ENCODE results near the gene CCDC40. TPM values are rescaled to one million over a fixed set of nuclear protein-coding genes. Genes with fewer than 3 reads are reported as not detected.
"Not testable (repeated sequence)": the region's sequence is repeated elsewhere in the genome, so short reads cannot be mapped to it uniquely, and the experiment has no call there.

Gene CCDC40
- total RNA-seq, 1 donor from 2014 or later: 0.37 TPM

- peak overlapping the region; percentile 79 for H3K4me3 Mint-ChIP-seq
- intact Hi-C loops (cut with micrococcal nuclease): loop anchor here (2.0 to 10.0 kb wide), 4 partner anchors 151 to 261 kb away; partner anchors contain the start of gene CBX8
These were observed 42.8 kb upstream of the CCDC40 start for GRCh38 chr17:79993390-79994227.

GRCh38 chr17:79994228-79994569, 42.2 kb upstream of the CCDC40 start:
- not testable (repeated sequence) for H3K4me3 Mint-ChIP-seq, H3K9me3 Mint-ChIP-seq
- intact Hi-C loops (cut with micrococcal nuclease): loop anchor here (5.0 to 10.0 kb wide), 3 partner anchors 152 to 261 kb away; partner anchors contain the start of gene CBX8

More at GRCh38 chr17:79993390-79994227, 42.8 kb upstream of the CCDC40 start:
- Mint-ChIP-seq H3K36me3 (ENCODE audit: low read depth) (no peaks in the 10 kb centered on the region), H3K4me1 (peaks cover 37% of the 10 kb centered on the region), H3K27me3 (peaks cover 6% of the 10 kb centered on the region), H3K27ac (peak overlapping the region; percentile 69), H3K9me3 (no peaks in the 10 kb centered on the region)
- peak; percentile 81 for DNase-seq

GRCh38 chr17:79994602-79995001, 41.8 kb upstream of the CCDC40 start:
- Mint-ChIP-seq H3K36me3 (ENCODE audit: low read depth) (no peaks in the 10 kb centered on the region), H3K4me1 (peaks cover 38% of the 10 kb centered on the region), H3K27ac (peak overlapping the region; percentile 34), H3K4me3 (no peak overlapping the region), H3K27me3 (peaks cover 6% of the 10 kb centered on the region), H3K9me3 (no peaks in the 10 kb centered on the region)
- intact Hi-C loops (cut with micrococcal nuclease): loop anchor here (5.0 to 10.0 kb wide), 3 partner anchors 152 to 260 kb away; partner anchors contain the start of gene CBX8
- DNase-seq: no peak

More at GRCh38 chr17:79994228-79994569, 42.2 kb upstream of the CCDC40 start:
- H3K4me1 Mint-ChIP-seq: peaks cover 38% of the 10 kb centered on the region
- not testable (repeated sequence) for H3K36me3 Mint-ChIP-seq (ENCODE audit: low read depth); H3K27ac Mint-ChIP-seq; H3K27me3 Mint-ChIP-seq; DNase-seq

- DNase-seq: no peak
- no peaks in the 10 kb centered on the region for H3K36me3 Mint-ChIP-seq (ENCODE audit: low read depth)
- H3K4me3 Mint-ChIP-seq: no peak overlapping the region
- H3K27me3 Mint-ChIP-seq: peaks cover 2% of the 10 kb centered on the region
- H3K9me3 Mint-ChIP-seq: no peaks in the 10 kb centered on the region
- intact Hi-C loops (cut with micrococcal nuclease): loop anchor here (10.0 kb wide), 1 partner anchor 259 kb away; no protein-coding TSS in a partner anchor
- no peak overlapping the region for H3K27ac Mint-ChIP-seq
- H3K4me1 Mint-ChIP-seq: peaks cover 38% of the 10 kb centered on the region
These were observed 40.7 kb upstream of the CCDC40 start for GRCh38 chr17:79995696-79996095.

- H3K4me1 Mint-ChIP-seq: peaks cover 36% of the 10 kb centered on the region
These were observed 40.2 kb upstream of the CCDC40 start for GRCh38 chr17:79996291-79996690.

GRCh38 chr17:79997011-79997660, 39.3 kb upstream of the CCDC40 start:
- H3K27ac Mint-ChIP-seq: peak overlapping the region; percentile 96
- H3K4me1 Mint-ChIP-seq: peaks cover 35% of the 10 kb centered on the region
- H3K9me3 Mint-ChIP-seq: no peaks in the 10 kb centered on the region
- peak; percentile 93 for DNase-seq
- H3K36me3 Mint-ChIP-seq (ENCODE audit: low read depth): no peaks in the 10 kb centered on the region
- H3K27me3 Mint-ChIP-seq: no peaks in the 10 kb centered on the region
- peak overlapping the region; percentile 66 for H3K4me3 Mint-ChIP-seq
- intact Hi-C loops (cut with micrococcal nuclease): loop anchor here (10.0 kb wide), 1 partner anchor 258 kb away; no protein-coding TSS in a partner anchor

More at GRCh38 chr17:79996291-79996690, 40.2 kb upstream of the CCDC40 start:
- intact Hi-C loops (cut with micrococcal nuclease): loop anchor here (10.0 kb wide), 1 partner anchor 259 kb away; no protein-coding TSS in a partner anchor
- DNase-seq: no peak
- Mint-ChIP-seq H3K27me3 (no peaks in the 10 kb centered on the region), H3K9me3 (no peaks in the 10 kb centered on the region), H3K27ac (peak overlapping the region; percentile 96), H3K36me3 (ENCODE audit: low read depth) (no peaks in the 10 kb centered on the region), H3K4me3 (no peak overlapping the region)

- Mint-ChIP-seq H3K9me3 (no peaks in the 10 kb centered on the region), H3K27me3 (no peaks in the 10 kb centered on the region), H3K36me3 (ENCODE audit: low read depth) (no peaks in the 10 kb centered on the region), H3K27ac (no peak overlapping the region), H3K4me1 (peaks cover 22% of the 10 kb centered on the region), H3K4me3 (no peak overlapping the region)
- intact Hi-C loops (cut with micrococcal nuclease): no loop called here
- no peak for DNase-seq
These were observed 36.3 kb upstream of the CCDC40 start for GRCh38 chr17:80000136-80000535.

GRCh38 chr17:80000981-80001775, 35.3 kb upstream of the CCDC40 start:
- H3K9me3 Mint-ChIP-seq: no peaks in the 10 kb centered on the region
- H3K36me3 Mint-ChIP-seq (ENCODE audit: low read depth): no peaks in the 10 kb centered on the region
- no peak for DNase-seq
- H3K4me3 Mint-ChIP-seq: no peak overlapping the region
- H3K27ac Mint-ChIP-seq: no peak overlapping the region
- H3K27me3 Mint-ChIP-seq: no peaks in the 10 kb centered on the region
- H3K4me1 Mint-ChIP-seq: peaks cover 22% of the 10 kb centered on the region
- intact Hi-C loops (cut with micrococcal nuclease): no loop called here

GRCh38 chr17:80002070-80002641, 34.3 kb upstream of the CCDC40 start:
- intact Hi-C loops (cut with micrococcal nuclease): no loop called here
- Mint-ChIP-seq H3K9me3 (no peaks in the 10 kb centered on the region), H3K36me3 (ENCODE audit: low read depth) (no peaks in the 10 kb centered on the region)

GRCh38 chr17:80002690-80003490, 33.6 kb upstream of the CCDC40 start:
- H3K27me3 Mint-ChIP-seq: peaks cover 2% of the 10 kb centered on the region
- intact Hi-C loops (cut with micrococcal nuclease): no loop called here
- H3K27ac Mint-ChIP-seq: no peak overlapping the region
- no peak for DNase-seq
- no peaks in the 10 kb centered on the region for H3K36me3 Mint-ChIP-seq (ENCODE audit: low read depth)
- peaks cover 8% of the 10 kb centered on the region for H3K4me1 Mint-ChIP-seq
- no peaks in the 10 kb centered on the region for H3K9me3 Mint-ChIP-seq
- H3K4me3 Mint-ChIP-seq: no peak overlapping the region

More at GRCh38 chr17:80002070-80002641, 34.3 kb upstream of the CCDC40 start:
- H3K27me3 Mint-ChIP-seq: no peaks in the 10 kb centered on the region
- H3K4me3 Mint-ChIP-seq: no peak overlapping the region
- no peak overlapping the region for H3K27ac Mint-ChIP-seq
- no peak for DNase-seq
- H3K4me1 Mint-ChIP-seq: peaks cover 15% of the 10 kb centered on the region

- Mint-ChIP-seq H3K4me3 (no peak overlapping the region), H3K4me1 (peaks cover 4% of the 10 kb centered on the region), H3K9me3 (no peaks in the 10 kb centered on the region), H3K27ac (no peak overlapping the region), H3K27me3 (peaks cover 2% of the 10 kb centered on the region), H3K36me3 (ENCODE audit: low read depth) (no peaks in the 10 kb centered on the region)
- DNase-seq: no peak
- intact Hi-C loops (cut with micrococcal nuclease): no loop called here
These were observed 32.5 kb upstream of the CCDC40 start for GRCh38 chr17:80003969-80004368.

GRCh38 chr17:80005360-80006338, 30.8 kb upstream of the CCDC40 start:
- DNase-seq: peak; percentile 87
- Mint-ChIP-seq H3K4me3 (no peak overlapping the region), H3K4me1 (peaks cover 4% of the 10 kb centered on the region), H3K27ac (no peak overlapping the region), H3K27me3 (peaks cover 2% of the 10 kb centered on the region), H3K36me3 (ENCODE audit: low read depth) (no peaks in the 10 kb centered on the region), H3K9me3 (no peaks in the 10 kb centered on the region)
- intact Hi-C loops (cut with micrococcal nuclease): no loop called here
